Liver (tissue), 9 donors: ENCODE data around the gene TMEM126B. TPM values are rescaled to one million over a fixed set of nuclear protein-coding genes. Genes with fewer than 3 reads are reported as not detected.
"Not testable (repeated sequence)": the region's sequence is repeated elsewhere in the genome, so short reads cannot be mapped to it uniquely, and the experiment has no call there.

Source experiments
- DNase-seq: peaks from one replicate; pipeline ENCODE4 v3.0.0-alpha.2; 2017; ENCODE audit warnings: low spot score
- H3K27ac ChIP-seq, 2 donors: one replicate each; pipeline ENCODE4 v1.7.0; 2013; ENCODE audit warnings: inconsistent platforms in 2 of 2, low read length in 2 of 2, control low read depth in 1 of 2, low read depth in 1 of 2, mild to moderate bottlenecking in 1 of 2
- H3K27me3 ChIP-seq, 4 donors: one replicate each; pipeline versions ENCODE4 v1.6.1 to v1.7.0; 2013; ENCODE audit warnings: low read length in 3 of 4, inconsistent platforms in 1 of 4, mild to moderate bottlenecking in 1 of 4, moderate library complexity in 1 of 4; ENCODE audit not compliant: control insufficient read depth in 4 of 4, insufficient read depth in 4 of 4
- H3K36me3 ChIP-seq, 4 donors: one replicate each; pipeline versions ENCODE4 v1.6.1 to v1.7.0; 2013; ENCODE audit warnings: low read length in 3 of 4, mild to moderate bottlenecking in 3 of 4, low read depth in 1 of 4, moderate library complexity in 1 of 4; ENCODE audit not compliant: control insufficient read depth in 4 of 4, insufficient read depth in 3 of 4
- H3K4me1 ChIP-seq, 4 donors: one replicate each; pipeline versions ENCODE4 v1.6.1 to v1.7.0; 2013; ENCODE audit warnings: low read length in 3 of 4, mild to moderate bottlenecking in 3 of 4, moderate library complexity in 1 of 4; ENCODE audit not compliant: control insufficient read depth in 4 of 4, insufficient read depth in 4 of 4
- H3K4me3 ChIP-seq, 3 donors: one replicate each; pipeline versions ENCODE4 v1.6.1 to v1.7.0; 2013; ENCODE audit warnings: low read length in 3 of 3, control low read depth in 1 of 3, low read depth in 1 of 3, mild to moderate bottlenecking in 1 of 3
- H3K9ac ChIP-seq, 2 donors: one replicate each; pipeline ENCODE4 v1.7.0; 2013; ENCODE audit warnings: low read length in 2 of 2, mild to moderate bottlenecking in 2 of 2, moderate library complexity in 2 of 2, control low read depth in 1 of 2, low read depth in 1 of 2
- H3K9me3 ChIP-seq, 4 donors: one replicate each; pipeline versions ENCODE4 v1.6.1 to v1.7.0; 2013; ENCODE audit warnings: low read length in 3 of 4; ENCODE audit not compliant: control insufficient read depth in 4 of 4
- ATF3 ChIP-seq: IDR thresholded peaks from 2 replicates; pipeline ENCODE4 v1.6.1; 2016; ENCODE audit warnings: antibody characterized with exemption
- CTCF ChIP-seq: fragments of 150-350 bp; IDR thresholded peaks from 2 replicates; pipeline ENCODE4 v1.5.1; 2017; ENCODE audit warnings: improper control_type of control experiment, low read depth, low read length; ENCODE audit not compliant: missing input control
- EGR1 ChIP-seq, 2 donors: IDR thresholded peaks; 2 replicates each; pipeline ENCODE4 v1.6.1; 2016 to 2018; ENCODE audit warnings: antibody characterized with exemption in 2 of 2, low read depth in 2 of 2
- FOXA1 ChIP-seq: IDR thresholded peaks from 2 replicates; pipeline ENCODE4 v1.6.1; 2016; ENCODE audit warnings: antibody characterized with exemption
- GABPA ChIP-seq, 2 donors: IDR thresholded peaks in 1 of 2; conservative IDR thresholded peaks in 1 of 2; 2 replicates each; pipeline ENCODE4 v1.6.1; 2016; ENCODE audit warnings: antibody characterized with exemption in 2 of 2, mild to moderate bottlenecking in 1 of 2, moderate library complexity in 1 of 2
- HNF4A ChIP-seq, 2 donors: conservative IDR thresholded peaks; 2 replicates each; pipeline ENCODE4 v1.6.1; 2016; ENCODE audit warnings: antibody characterized with exemption in 2 of 2, mild to moderate bottlenecking in 2 of 2
- HNF4G ChIP-seq: IDR thresholded peaks from 2 replicates; pipeline ENCODE4 v1.6.1; 2016; ENCODE audit warnings: antibody characterized with exemption
- JUND ChIP-seq, 2 donors: IDR thresholded peaks; 2 replicates each; pipeline ENCODE4 v1.6.1; 2016; ENCODE audit warnings: antibody characterized with exemption in 2 of 2
- NR2F2 ChIP-seq: IDR thresholded peaks from 2 replicates; pipeline ENCODE4 v1.6.1; 2016; ENCODE audit warnings: antibody characterized with exemption
- RAD21 ChIP-seq, 2 donors: IDR thresholded peaks; 2 replicates each; pipeline ENCODE4 v1.6.1; 2016; ENCODE audit warnings: antibody characterized with exemption in 2 of 2, mild to moderate bottlenecking in 2 of 2
- REST ChIP-seq: IDR thresholded peaks from 2 replicates; pipeline ENCODE4 v1.6.1; 2016; ENCODE audit warnings: antibody characterized with exemption, mild to moderate bottlenecking
- RXRA ChIP-seq, 2 donors: IDR thresholded peaks; 2 replicates each; pipeline ENCODE4 v1.6.1; 2017 to 2018; ENCODE audit warnings: antibody characterized with exemption in 2 of 2, mild to moderate bottlenecking in 1 of 2
- SP1 ChIP-seq: IDR thresholded peaks from 2 replicates; pipeline ENCODE4 v1.6.1; 2018; ENCODE audit warnings: antibody characterized with exemption, mild to moderate bottlenecking
- TAF1 ChIP-seq: conservative IDR thresholded peaks from 2 replicates; pipeline ENCODE4 v1.6.1; 2016; ENCODE audit warnings: antibody characterized with exemption, mild to moderate bottlenecking
- YY1 ChIP-seq: IDR thresholded peaks from 2 replicates; pipeline ENCODE4 v1.6.1; 2016; ENCODE audit warnings: antibody characterized with exemption, mild to moderate bottlenecking
- ZBTB33 ChIP-seq: IDR thresholded peaks from 2 replicates; pipeline ENCODE4 v1.6.1; 2016; ENCODE audit warnings: antibody characterized with exemption
- WGBS: extraction: QIAGEN DNeasy Blood & Tissue Kit; methylation state at CpG from one replicate; pipeline ENCODE4 v1.1.7; 2013; 5-methylcytosine and 5-hydroxymethylcytosine counted together
- polyA plus RNA-seq, 2 donors: library from polyadenylated mRNA; stranded (reverse) in 1 of 2; unstranded in 1 of 2; fragments of 200-250 nt in 1 of 2; fragments of >200 nt in 1 of 2; fragmentation: Nextera tagmentation in 1 of 2; extraction: Ambion mirVana in 1 of 2; gene quantifications; one replicate each; pipeline versions ENCODE4 v1.2.1 to v1.2.3, GENCODE V29; 2013 to 2015
- total RNA-seq, 2 donors: library from RNA; depleted of rRNA; stranded (reverse); fragments of >200 nt; gene quantifications; one replicate each; pipeline ENCODE4 v1.2.3, GENCODE V29; 2014
- donor health status: healthy.
- donor health status: healthy.
- donor health status: healthy.
- donor health status: healthy.
- donor health status: healthy.

TMEM126B gene
- total and polyA plus RNA-seq, 4 donors: 20.0 to 32.3 (median 26.9) TPM

- WGBS: 91% methylated on average over 4 of the region's 4 CpGs
- Histone ChIP-seq H3K4me1 (no peaks in the 10 kb centered on the region), H3K9me3 (no peaks in the 10 kb centered on the region), H3K27me3 (no peaks in the 10 kb centered on the region), H3K4me3 (no peak overlapping the region), H3K9ac (no peak overlapping the region), H3K36me3 (no peaks in the 10 kb centered on the region), H3K27ac (no peak overlapping the region)
- TF ChIP-seq FOXA1 (no peak), TAF1 (no peak), RAD21 (IDR thresholded peaks at IDR 0.05) (no peak), SP1 (no peak), HNF4A (conservative IDR thresholded peaks at IDR 0.05) (no peak), GABPA (IDR thresholded peaks at IDR 0.05 in 1 of 2, conservative IDR thresholded peaks at IDR 0.05 in 1 of 2) (no peak), EGR1 (IDR thresholded peaks at IDR 0.05; ENCODE audit: low read depth in 2 of 2) (no peak), REST (no peak), CTCF (no peak), YY1 (no peak), ATF3 (no peak), RXRA (IDR thresholded peaks at IDR 0.05) (no peak), HNF4G (no peak), NR2F2 (no peak), JUND (IDR thresholded peaks at IDR 0.05) (no peak), ZBTB33 (no peak)
- no peak for DNase-seq
These were observed 25.2 kb upstream of the TMEM126B start for GRCh38 chr11:85603220-85603619.

- not testable (repeated sequence) for DNase-seq, H3K4me1 ChIP-seq, H3K27me3 ChIP-seq, H3K27ac ChIP-seq, H3K36me3 ChIP-seq, H3K9ac ChIP-seq, H3K4me3 ChIP-seq, H3K9me3 ChIP-seq
- WGBS: 96% methylated on average over 3 of the region's 3 CpGs
These were observed 22.2 kb upstream of the TMEM126B start for GRCh38 chr11:85606237-85606636.

- H3K9ac ChIP-seq, H3K27ac ChIP-seq, H3K4me3 ChIP-seq, H3K27me3 ChIP-seq, DNase-seq, H3K36me3 ChIP-seq, H3K4me1 ChIP-seq, H3K9me3 ChIP-seq: not testable (repeated sequence)
These were observed 19.8 kb upstream of the TMEM126B start for GRCh38 chr11:85608621-85609020.

GRCh38 chr11:85609286-85609685 is 19.1 kb upstream of the TMEM126B start:
- 81% methylated on average over 2 of the region's 2 CpGs for WGBS
- not testable (repeated sequence) for H3K4me3 ChIP-seq, H3K9me3 ChIP-seq, H3K36me3 ChIP-seq, H3K27ac ChIP-seq, H3K27me3 ChIP-seq, H3K4me1 ChIP-seq, DNase-seq, H3K9ac ChIP-seq
